Measurements from ENCODE around the gene PDE4D.

PDE4D gene

GRCh38 chr5:59152701-59153245 is 740.8 kb downstream of the PDE4D start:
- no peak for DNase-seq

- no peak for DNase-seq
Measured at GRCh38 chr5:59151162-59151889, 742.2 kb downstream of the PDE4D start.

GRCh38 chr5:59149827-59150226 is 743.7 kb downstream of the PDE4D start:
- no peak for DNase-seq

GRCh38 chr5:59149271-59149670 is 744.3 kb downstream of the PDE4D start:
- no peak for DNase-seq

GRCh38 chr5:59146729-59147128 is 746.8 kb downstream of the PDE4D start:
- no peak for DNase-seq

- no peak for DNase-seq
Measured at GRCh38 chr5:59143926-59144333, 749.6 kb downstream of the PDE4D start.

GRCh38 chr5:59142927-59143326 is 750.6 kb downstream of the PDE4D start:
- DNase-seq = no peak

- DNase-seq = no peak
Measured at GRCh38 chr5:59142138-59142537, 751.4 kb downstream of the PDE4D start.

DNA sequence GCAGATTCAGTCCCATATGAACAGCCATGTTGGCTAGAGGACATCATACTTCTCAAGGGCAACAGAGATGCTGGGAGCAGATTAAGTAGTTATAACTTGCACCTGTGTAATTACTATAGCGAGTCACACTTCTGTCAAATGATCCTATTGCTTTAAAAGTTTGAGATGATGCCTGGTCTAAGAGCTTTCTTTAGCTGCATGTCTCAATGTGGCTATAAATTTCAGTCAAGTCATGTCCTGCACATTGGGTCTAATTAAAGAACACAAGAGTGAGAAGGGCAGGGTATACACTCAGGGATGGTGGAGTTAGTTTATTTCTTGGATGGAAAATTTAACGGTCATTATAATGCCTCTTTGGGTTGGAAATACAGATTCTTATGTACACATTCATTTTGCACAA is 753.4 kb downstream of the PDE4D start:
- no peak for DNase-seq

- DNase-seq = no peak
Measured at GRCh38 chr5:59139695-59140094, 753.8 kb downstream of the PDE4D start.

DNA sequence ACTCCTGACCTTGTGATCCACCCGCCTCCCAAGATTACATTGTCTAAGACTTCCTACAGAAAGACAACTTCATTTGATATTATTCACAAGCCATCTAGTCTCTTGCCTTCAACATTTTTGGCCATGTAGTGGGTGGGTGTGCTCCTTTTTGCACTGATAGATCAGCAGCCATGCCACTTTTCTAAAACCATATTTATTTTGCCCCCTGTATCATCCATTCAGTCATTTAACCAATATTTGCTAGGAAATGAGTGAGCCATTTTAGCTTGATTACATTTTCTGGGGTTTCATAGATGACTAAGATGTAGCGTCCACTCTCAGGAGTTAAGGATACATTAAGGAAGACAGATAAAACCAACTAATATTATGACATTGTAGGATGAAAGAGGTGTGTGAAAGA is 755.0 kb downstream of the PDE4D start:
- no peak for DNase-seq

- DNase-seq = no peak
Measured at GRCh38 chr5:59137846-59138245, 755.7 kb downstream of the PDE4D start.

- DNase-seq = no peak
Measured at GRCh38 chr5:59136549-59136948, 757.0 kb downstream of the PDE4D start.

- DNase-seq = no peak
Measured at GRCh38 chr5:59134471-59135163, 758.9 kb downstream of the PDE4D start.

GRCh38 chr5:59133764-59134261 is 759.7 kb downstream of the PDE4D start:
- DNase-seq = no peak

GRCh38 chr5:59132131-59132530 is 761.4 kb downstream of the PDE4D start:
- no peak for DNase-seq

- DNase-seq = no peak
Measured at GRCh38 chr5:59130431-59130830, 763.1 kb downstream of the PDE4D start.

GRCh38 chr5:59128646-59129290 is 764.8 kb downstream of the PDE4D start:
- DNase-seq = no peak

GRCh38 chr5:59126708-59127573 is 766.6 kb downstream of the PDE4D start:
- DNase-seq = peak; percentile 60

GRCh38 chr5:59126016-59126707 is 767.4 kb downstream of the PDE4D start:
- DNase-seq = no peak

GRCh38 chr5:59125011-59125961 is 768.2 kb downstream of the PDE4D start:
- peak; percentile 10 for DNase-seq

Measured in NCI-H2227 treated with DMSO at 0.1 percent for 48 hours (cell line).